Measurements from ENCODE around the gene RGSL1. TPM values are rescaled to one million over a fixed set of nuclear protein-coding genes. Genes with fewer than 3 reads are reported as not detected.

The RGSL1 gene
- total and polyA plus RNA-seq, 2 of the 8 experiments (the other 6 are each of a cell fraction or from before 2014, with no cell fraction given) = not detected

DNA sequence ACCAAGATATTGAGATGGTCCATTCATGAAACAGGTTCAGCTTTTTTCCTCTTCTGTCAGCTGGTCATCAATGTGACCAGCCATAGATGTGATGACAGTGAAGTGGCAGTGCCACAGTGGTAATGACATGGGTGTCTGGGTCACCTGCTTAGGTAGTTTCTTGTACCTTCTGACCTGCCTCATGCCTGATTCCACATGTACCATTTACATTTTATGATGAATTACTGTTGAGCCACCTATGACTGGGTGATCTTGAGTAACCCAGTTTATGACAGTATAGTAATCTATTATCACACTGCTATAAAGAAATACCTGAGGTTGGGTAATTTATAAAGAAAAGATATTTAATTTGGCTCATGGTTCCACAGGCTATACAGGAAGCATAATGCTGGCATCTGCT is 45.7 kb downstream of the RGSL1 start:
- no peak for FAIRE-seq
- no peak overlapping the region for H4K91ac ChIP-seq (replicated peaks; ENCODE audit: insufficient read length, low read length)
- H3K27me3 ChIP-seq (replicated peaks in 1 of 4; ENCODE audit: control insufficient read depth in 3 of 4, extremely low read depth in 1 of 4, insufficient read depth in 3 of 4, low read length in 3 of 4) = no peaks in the 10 kb centered on the region; a peak in 1 of 7 replicates
- H4K5ac ChIP-seq (ENCODE audit: insufficient read length, low read depth, low read length) = no peak overlapping the region
- H3K4me2 ChIP-seq (ENCODE audit: insufficient read depth in 1 of 2, low read depth in 2 of 2, low read length in 2 of 2) = no peak overlapping the region
- POLR2A ChIA-PET (ENCODE audit: partially characterized antibody) = no interaction called here
- no peak overlapping the region for H2BK5ac ChIP-seq (ENCODE audit: low read depth, low read length)
- H3K9me3 ChIP-seq (ENCODE audit: insufficient read depth in 2 of 2, low read depth in 1 of 2, low read length in 1 of 2) = no peaks in the 10 kb centered on the region
- H2BK20ac ChIP-seq (ENCODE audit: low read length) = no peak overlapping the region
- no peaks in the 10 kb centered on the region for H4K20me1 ChIP-seq (replicated peaks in 1 of 2; ENCODE audit: control insufficient read depth in 1 of 2, insufficient read depth in 2 of 2, low read length in 2 of 2)
- no peaks in the 10 kb centered on the region for H3K23me2 ChIP-seq (ENCODE audit: low read depth, low read length)
- H3K4ac ChIP-seq (replicated peaks; ENCODE audit: insufficient read length, low read depth, low read length) = no peak overlapping the region
- H3K79me1 ChIP-seq (ENCODE audit: low read depth, low read length) = no peaks in the 10 kb centered on the region
- CTCF ChIA-PET (ENCODE audit: partially characterized antibody) = interaction anchor here (0.6 to 1.4 kb wide), 2 partner anchors 9 to 319 kb away, joined by 3 to 6 read pairs; no protein-coding TSS in a partner anchor
- no peaks in the 10 kb centered on the region for H3K79me2 ChIP-seq (ENCODE audit: control insufficient read depth in 1 of 2, insufficient read depth in 2 of 2, low read length in 2 of 2)
- H4K8ac ChIP-seq (ENCODE audit: extremely low read depth, insufficient read depth, low read length) = no peak overlapping the region
- H2AK5ac ChIP-seq (ENCODE audit: low read depth, low read length) = no peak overlapping the region
- no peak overlapping the region for H2BK15ac ChIP-seq (ENCODE audit: low read length)
- TF ChIP-seq EP300 (IDR thresholded peaks at IDR 0.05; ENCODE audit: borderline replicate concordance in 1 of 2, low read depth in 2 of 2, low read length in 2 of 2) = no peak
- no peak for TF ChIP-seq POLR2AphosphoS5 (IDR thresholded peaks at IDR 0.05; ENCODE audit: low read depth, low read length)
- no peak for TF ChIP-seq CREB1 (IDR thresholded peaks at IDR 0.05)
- no peak for TF ChIP-seq BRCA1 (IDR thresholded peaks at IDR 0.05; ENCODE audit: low read depth, low read length)
- TF ChIP-seq ASH2L (IDR thresholded peaks at IDR 0.05; ENCODE audit: low read length) = no peak
- TF ChIP-seq TEAD4 (IDR thresholded peaks at IDR 0.05; ENCODE audit: low read depth, low read length) = no peak
- no peak for TF ChIP-seq CHD1 (IDR thresholded peaks at IDR 0.05; ENCODE audit: low read depth, low read length)
- TF ChIP-seq, protein P1, sequence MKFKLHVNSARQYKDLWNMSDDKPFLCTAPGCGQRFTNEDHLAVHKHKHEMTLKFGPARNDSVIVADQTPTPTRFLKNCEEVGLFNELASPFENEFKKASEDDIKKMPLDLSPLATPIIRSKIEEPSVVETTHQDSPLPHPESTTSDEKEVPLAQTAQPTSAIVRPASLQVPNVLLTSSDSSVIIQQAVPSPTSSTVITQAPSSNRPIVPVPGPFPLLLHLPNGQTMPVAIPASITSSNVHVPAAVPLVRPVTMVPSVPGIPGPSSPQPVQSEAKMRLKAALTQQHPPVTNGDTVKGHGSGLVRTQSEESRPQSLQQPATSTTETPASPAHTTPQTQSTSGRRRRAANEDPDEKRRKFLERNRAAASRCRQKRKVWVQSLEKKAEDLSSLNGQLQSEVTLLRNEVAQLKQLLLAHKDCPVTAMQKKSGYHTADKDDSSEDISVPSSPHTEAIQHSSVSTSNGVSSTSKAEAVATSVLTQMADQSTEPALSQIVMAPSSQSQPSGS (IDR thresholded peaks at IDR 0.05; ENCODE audit: low read length) = no peak
- TF ChIP-seq, protein P2, sequence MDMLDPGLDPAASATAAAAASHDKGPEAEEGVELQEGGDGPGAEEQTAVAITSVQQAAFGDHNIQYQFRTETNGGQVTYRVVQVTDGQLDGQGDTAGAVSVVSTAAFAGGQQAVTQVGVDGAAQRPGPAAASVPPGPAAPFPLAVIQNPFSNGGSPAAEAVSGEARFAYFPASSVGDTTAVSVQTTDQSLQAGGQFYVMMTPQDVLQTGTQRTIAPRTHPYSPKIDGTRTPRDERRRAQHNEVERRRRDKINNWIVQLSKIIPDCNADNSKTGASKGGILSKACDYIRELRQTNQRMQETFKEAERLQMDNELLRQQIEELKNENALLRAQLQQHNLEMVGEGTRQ (IDR thresholded peaks at IDR 0.05; ENCODE audit: low read length) = no peak
- no peak overlapping the region for H3K27ac ChIP-seq (ENCODE audit: low read depth, low read length)
- H3K4me1 ChIP-seq (replicated peaks in 1 of 4; ENCODE audit: control insufficient read depth in 3 of 4, insufficient read depth in 4 of 4, low read length in 3 of 4) = no peaks in the 10 kb centered on the region
- H3K14ac ChIP-seq (ENCODE audit: insufficient read length) = no peak overlapping the region
- no peak overlapping the region for H3K56ac ChIP-seq (replicated peaks; ENCODE audit: insufficient read length, low read depth, low read length)
- H3K23ac ChIP-seq (ENCODE audit: insufficient read length) = no peak overlapping the region
- H3K9ac ChIP-seq (replicated peaks in 1 of 4; ENCODE audit: extremely low read depth in 1 of 4, low read depth in 3 of 4, low read length in 3 of 4) = no peak overlapping the region
- no peak for DNase-seq (ENCODE audit: low read depth in 1 of 2, low spot score in 2 of 2)
- H3K36me3 ChIP-seq (ENCODE audit: control insufficient read depth in 2 of 4, insufficient read depth in 4 of 4, low read length in 3 of 4) = no peaks in the 10 kb centered on the region
- H3K4me3 ChIP-seq (ENCODE audit: extremely low read depth in 1 of 4, insufficient read depth in 2 of 4, low read depth in 3 of 4, low read length in 4 of 4) = no peak overlapping the region
- H2BK12ac ChIP-seq (ENCODE audit: low read depth, low read length) = no peak overlapping the region
- no peak overlapping the region for H3K18ac ChIP-seq (ENCODE audit: extremely low read depth, low read length)
- no peak overlapping the region for H2BK120ac ChIP-seq (replicated peaks; ENCODE audit: low read depth, low read length)
- H2AFZ ChIP-seq (ENCODE audit: low read length) = no peak overlapping the region

All from H1 (cell line).